ENCODE measurements around the gene RGS6.

The RGS6 gene

GRCh38 chr14:72081137-72081536 lies 148.9 kb downstream of the RGS6 start:
- no peak for DNase-seq (ENCODE audit: low spot score)

GRCh38 chr14:72084935-72085334 lies 152.7 kb downstream of the RGS6 start:
- no peak for DNase-seq (ENCODE audit: low spot score)

DNA sequence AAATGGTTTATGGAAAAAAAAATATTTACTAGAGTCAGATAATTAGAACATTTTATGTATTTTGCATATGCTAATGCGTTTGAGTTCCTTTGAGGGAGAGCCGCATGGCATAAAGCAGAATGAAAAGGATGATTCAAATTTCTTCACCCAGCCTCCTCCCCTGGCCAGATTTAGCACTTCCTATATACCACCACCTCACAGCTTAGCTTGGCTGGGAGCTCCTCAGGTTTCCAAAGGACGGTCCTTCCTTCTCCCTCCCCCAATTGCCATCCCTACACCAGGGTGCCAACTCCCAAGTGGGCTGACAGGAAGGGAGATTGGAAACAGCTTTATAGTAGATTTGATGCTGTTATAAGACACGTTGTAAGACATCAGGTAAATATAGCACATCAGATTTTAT lies 157.4 kb downstream of the RGS6 start:
- no peak for DNase-seq (ENCODE audit: low spot score)

GRCh38 chr14:72094844-72095582 lies 162.8 kb downstream of the RGS6 start:
- no peak for DNase-seq (ENCODE audit: low spot score)

- no peak for DNase-seq (ENCODE audit: low spot score)
These were observed 165.0 kb downstream of the RGS6 start for GRCh38 chr14:72097173-72097783.

DNA sequence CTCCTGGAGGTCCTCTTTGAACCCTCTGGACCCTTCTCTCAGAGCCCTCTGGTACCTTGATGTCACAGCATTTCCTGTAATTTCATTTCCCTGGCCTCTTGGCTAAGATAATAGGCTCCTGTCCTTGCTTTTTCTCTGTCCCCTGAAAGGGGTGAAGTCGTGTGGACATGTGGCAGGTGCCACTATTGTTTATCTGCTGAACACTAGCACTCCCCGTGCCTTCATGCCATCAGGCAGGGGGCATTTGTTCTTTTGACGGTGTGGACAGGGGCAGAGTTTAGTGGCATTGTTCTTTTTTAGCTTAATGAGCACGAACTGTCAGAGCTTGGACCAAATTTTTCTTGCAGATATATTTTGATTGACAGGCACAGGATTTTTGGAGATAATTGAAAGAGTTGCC lies 166.0 kb downstream of the RGS6 start:
- no peak for DNase-seq (ENCODE audit: low spot score)

DNA sequence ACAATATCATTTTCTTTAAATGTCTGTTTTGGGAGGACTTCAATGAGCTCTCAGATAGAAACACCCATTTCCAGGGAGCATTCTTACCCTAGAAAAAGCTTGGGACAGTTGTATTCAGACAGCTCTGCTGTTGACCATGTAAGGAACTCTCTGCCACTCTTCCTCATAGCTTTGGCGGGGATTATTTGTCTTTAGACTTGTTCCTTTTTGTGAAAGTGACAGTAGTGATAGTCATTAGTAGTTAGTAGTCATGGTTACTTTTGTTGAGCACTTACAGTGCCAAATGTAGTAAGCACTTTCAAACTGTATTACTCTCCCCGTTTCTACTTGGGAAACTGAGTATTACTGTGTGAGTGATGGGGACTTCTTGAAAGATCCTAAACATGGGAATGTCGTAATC lies 167.3 kb downstream of the RGS6 start:
- DNase-seq (ENCODE audit: low spot score) = no peak

DNA sequence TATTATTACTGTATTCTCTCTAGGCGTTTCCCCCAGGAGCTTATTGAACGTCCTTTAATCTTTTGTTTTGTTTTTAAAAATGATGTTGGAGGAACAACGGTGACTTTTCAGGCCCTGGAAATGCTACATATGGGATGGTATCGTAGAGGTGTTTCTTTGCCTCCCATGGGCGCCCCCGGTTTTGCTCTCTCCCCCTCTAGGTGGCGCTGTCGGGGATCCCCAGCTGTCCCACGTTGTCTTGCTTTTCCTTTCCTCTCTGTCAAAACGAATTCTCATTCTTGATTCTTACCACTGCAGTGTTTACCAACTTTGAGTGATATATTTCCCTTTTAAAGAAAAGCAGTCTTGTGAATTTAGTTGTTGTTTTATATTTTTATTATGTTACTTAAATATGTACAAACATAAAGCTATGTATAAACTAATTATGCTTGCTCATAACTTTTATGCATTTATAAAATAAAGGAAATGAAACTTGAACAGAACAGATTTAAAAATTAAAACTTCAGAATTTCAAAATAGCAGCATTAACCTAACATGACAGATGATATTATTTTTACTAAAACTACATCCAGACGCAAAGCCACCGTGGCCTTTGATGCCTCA lies 171.9 kb downstream of the RGS6 start:
- peak; percentile 38 for DNase-seq (ENCODE audit: low spot score)

DNA sequence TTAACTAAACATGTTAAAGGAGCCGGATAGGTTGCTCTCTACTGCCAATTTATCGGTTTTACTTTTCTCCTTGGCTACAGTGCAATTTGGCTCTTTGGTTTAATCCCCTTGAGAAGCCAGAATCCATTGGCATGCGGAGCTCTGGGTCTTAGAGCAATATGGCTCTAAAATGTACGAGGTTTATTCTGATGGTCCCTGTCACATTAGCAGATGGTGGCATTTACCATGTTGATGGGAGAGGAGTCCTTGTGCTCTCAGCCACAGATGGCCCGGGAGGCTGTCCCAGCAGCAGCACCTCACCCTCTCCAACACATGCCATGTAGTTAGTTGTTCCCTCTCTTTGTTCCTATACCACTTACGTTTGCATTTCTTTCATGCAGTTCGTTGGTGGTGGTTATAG lies 179.7 kb downstream of the RGS6 start:
- no peak for DNase-seq (ENCODE audit: low spot score)

GRCh38 chr14:72118841-72119240 lies 186.6 kb downstream of the RGS6 start:
- no peak for DNase-seq (ENCODE audit: low spot score)

DNA sequence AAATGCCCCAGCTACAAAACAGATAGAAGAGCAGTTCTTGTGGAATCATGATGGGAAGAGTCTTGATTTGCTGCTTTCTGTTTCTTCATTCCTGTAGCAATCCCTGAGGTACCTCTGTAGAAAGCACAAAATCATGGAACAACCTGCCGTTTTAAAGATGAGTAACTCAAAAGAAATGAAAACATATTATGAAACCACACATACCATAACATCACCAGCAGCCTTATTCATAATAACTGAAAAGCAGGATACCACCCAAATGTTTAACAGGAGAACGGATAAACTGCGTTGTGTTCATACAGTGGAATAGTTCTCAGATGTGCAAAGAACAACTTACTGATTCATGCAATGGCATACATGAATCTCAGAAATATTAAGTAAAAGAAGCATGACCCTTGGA lies 188.1 kb downstream of the RGS6 start:
- DNase-seq (ENCODE audit: low spot score) = no peak

- no peak for DNase-seq (ENCODE audit: low spot score)
These were observed 191.5 kb downstream of the RGS6 start for GRCh38 chr14:72123755-72124154.

DNA sequence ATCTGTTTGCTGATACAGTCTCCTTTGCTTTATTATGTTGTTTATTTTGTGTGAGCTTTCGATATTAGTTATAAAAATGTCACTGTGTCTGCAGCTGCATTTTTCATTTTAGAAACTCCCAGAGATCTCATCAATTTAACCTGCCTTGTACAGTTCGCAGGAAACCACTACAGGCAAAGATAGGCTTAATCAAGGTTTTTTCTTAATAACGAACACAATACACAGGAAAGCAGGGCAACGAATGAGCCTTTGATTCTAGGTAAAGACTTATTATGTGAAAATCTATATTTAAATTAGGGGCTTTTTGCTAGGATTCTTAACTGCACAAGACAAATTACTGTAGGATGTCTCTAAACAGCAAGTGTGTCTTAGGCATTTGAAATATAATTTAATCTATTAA lies 191.9 kb downstream of the RGS6 start:
- DNase-seq (ENCODE audit: low spot score) = no peak

- no peak for DNase-seq (ENCODE audit: low spot score)
These were observed 193.9 kb downstream of the RGS6 start for GRCh38 chr14:72126091-72126490.

DNA sequence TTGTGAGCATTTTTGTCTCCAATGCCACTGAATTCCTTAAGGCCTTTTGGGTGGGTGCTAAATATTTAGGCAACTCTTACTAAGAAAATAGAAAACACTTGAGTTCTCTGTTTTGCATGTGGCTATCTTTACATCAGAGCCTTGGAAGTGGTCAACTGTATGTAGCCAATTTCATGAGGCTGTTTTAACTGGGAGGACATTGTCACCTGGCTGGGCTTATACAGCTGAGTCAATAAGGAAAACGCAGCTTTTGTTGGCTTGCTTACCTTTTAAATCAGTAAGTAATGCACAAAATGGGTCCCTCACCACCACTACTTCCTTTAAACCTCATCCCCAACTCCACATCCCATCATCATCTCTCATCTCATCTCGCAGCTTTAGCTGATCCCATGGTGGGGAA lies 194.3 kb downstream of the RGS6 start:
- DNase-seq (ENCODE audit: low spot score) = no peak

DNA sequence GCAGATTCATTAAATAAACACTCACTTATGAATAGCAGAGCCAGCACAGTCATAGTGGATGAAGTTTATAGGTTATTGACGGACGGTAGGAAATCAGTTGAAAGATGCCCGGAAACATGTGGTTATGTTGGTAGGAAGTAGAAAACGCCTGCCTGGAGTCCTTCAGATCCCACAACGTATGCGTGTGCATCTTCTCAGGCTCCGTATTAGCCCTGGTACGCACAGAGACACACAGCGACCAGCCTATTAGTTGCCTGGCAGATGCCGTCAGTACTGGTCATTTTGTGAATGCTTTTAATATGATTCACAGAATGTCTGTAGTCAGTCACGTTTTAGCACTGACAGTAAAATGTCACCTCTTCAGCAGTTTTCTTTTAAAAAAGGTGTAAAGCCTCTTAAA lies 196.4 kb downstream of the RGS6 start:
- no peak for DNase-seq (ENCODE audit: low spot score)

- DNase-seq (ENCODE audit: low spot score) = no peak
These were observed 197.1 kb downstream of the RGS6 start for GRCh38 chr14:72129291-72129690.

- peak; percentile 3 for DNase-seq (ENCODE audit: low spot score)
These were observed 208.9 kb downstream of the RGS6 start for GRCh38 chr14:72141084-72141483.

DNA sequence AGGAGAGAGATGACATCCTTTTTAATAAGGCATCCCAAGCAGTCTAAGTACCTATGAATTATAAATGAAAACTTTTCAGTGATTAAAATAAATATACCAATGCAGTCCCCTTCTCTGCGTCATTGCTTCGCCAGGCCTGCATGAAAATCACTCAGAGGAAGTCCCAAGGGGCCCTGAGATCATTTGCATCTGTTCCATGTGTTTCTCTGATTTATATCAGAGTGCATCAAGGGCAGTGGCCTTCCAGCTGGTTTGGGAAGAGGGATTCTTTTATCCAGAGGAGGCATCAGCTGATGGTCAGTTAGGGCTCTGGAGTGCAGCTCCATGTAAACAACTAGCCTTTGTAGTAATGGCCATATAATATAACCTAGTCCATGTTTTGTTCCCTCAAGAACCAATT lies 210.1 kb downstream of the RGS6 start:
- DNase-seq (ENCODE audit: low spot score) = no peak

GRCh38 chr14:72146241-72146640 lies 214.0 kb downstream of the RGS6 start:
- DNase-seq (ENCODE audit: low spot score) = no peak

DNA sequence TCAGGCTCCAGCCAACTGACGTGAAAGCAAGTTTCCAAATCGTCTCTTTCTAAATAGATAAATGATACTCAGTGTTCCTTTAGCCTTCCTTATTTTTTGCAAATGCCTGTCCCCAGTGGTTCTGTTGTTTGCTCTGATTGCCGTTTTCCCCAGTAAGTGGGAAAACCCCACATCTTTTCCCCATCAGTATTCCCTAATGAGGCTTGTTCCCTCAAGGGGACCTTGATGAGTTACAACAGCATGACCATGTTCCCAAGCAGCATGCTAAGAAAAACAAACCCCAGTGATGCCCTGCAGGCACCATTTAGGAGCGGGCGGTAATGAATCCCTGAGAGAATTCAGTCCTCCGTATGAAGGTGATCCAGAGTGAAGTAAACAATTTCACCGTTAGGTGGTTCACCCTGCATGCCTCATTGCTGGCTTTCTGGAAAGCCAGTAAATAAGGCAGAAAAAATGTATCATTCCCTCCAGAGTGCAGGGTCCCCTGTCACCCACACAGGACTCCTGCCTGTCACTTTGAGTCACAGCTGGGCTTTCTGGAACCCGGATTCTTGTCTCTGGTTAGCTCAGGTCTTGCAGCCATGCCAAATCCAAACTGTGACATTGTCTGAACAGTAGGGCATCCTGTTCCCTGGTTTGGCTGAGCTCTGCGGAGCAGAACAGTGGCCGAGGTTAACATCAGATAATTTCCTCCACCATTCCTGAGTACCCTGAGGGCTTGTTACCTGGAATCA lies 222.6 kb downstream of the RGS6 start:
- DNase-seq (ENCODE audit: low spot score) = no peak

DNA sequence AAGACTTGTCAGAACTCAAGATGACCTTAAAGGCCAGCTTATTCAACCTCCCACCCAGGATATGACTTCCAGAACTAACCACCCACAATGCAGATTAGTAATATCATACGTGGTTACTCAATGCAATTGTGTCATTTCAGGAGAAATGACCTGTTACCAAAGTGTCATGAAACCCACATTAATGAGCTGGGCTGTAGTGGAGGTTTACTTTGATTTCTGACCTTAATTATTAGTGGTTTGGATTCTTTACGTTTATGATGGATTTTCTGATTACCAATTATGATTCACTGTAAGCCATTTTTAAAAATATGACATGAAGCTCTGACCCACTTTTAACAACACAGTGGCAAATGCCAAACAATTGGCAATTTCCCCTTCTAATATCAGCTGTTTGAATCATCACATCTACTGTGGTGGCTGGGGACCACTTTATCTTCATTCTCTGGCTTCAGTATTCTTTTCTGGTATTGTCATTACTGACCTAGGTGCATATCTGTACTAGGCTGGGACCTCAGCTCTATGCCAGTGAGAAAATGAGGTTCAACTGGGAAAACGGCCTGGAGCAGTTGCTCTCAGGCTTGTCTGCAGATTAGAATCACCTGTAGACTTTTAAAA lies 223.3 kb downstream of the RGS6 start:
- no peak for DNase-seq (ENCODE audit: low spot score)
